HG03558 (cell line): ENCODE data around the gene STARD13.
"Not testable (repeated sequence)": the region's sequence is repeated elsewhere in the genome, so short reads cannot be mapped to it uniquely, and the experiment has no call there.

Experiments
- ATAC-seq: cut with Tn5 transposase; IDR thresholded peaks from one replicate; pipeline ENCODE4 v1.9.1; 2021; ENCODE audit warnings: moderate number of reproducible peaks; ENCODE audit not compliant: unreplicated experiment; ENCODE audit errors: extremely low read depth

STARD13 gene

DNA sequence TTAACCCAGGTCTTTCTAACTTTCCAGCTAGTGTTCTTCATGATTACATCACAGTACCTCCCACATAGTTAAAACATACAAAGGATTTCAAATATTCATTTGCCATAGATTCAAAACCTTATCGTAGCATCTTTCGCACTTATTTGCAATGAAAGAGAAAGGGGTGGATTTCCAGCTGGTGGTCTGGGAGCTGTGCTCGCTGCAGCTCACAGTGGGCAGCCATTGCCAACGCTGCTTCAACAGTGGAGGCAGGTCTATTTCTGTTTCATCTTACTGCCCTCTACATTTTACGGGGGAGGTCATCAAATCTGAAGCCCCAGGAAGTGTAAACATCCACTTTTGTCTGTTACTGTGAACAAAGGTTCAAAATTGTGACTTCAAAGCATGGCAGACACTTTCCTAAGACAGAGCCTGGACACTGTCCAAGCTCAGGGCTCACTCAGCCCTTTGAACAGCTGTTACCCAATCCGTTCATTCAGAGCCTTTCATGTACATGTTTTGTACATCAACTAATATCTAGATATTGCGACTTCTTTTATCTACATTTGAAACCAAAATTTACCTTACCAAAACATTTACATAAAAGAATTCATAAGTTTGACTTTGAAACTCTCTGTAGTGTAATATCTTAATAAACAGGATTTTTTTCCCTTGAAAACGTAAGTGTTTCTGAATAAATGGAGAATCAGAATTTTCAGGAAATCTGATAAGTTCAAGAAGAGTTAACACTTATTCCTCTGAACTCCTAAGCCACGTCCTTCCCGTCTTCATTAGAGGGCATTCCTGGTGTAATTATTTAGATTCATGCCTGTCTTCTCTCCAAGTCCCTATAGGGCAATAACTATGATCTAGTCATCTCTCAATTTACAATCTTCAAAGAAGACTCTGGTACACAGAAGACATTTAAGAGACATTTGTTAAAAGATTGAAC is 25.1 kb downstream of the STARD13 start:
- no peak for ATAC-seq

DNA sequence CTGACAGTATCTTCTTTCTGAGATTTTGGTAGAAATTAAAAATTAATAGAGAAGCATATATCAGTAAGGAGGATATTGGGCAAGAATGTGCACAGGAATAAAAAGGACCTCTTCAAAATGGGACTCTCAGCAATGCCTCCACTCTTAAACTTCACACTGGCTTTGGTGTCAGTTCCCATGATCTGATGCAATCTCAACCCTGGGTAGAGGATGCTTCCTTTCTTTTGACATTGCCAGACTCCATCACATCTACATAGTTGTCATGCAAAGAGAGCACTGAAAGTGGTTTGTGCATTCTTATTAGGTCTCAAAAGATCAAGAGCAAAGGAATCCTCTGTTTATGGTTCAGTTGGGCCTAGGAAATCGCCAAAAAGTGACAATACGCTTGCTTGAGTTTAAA is 26.3 kb downstream of the STARD13 start:
- ATAC-seq: no peak

DNA sequence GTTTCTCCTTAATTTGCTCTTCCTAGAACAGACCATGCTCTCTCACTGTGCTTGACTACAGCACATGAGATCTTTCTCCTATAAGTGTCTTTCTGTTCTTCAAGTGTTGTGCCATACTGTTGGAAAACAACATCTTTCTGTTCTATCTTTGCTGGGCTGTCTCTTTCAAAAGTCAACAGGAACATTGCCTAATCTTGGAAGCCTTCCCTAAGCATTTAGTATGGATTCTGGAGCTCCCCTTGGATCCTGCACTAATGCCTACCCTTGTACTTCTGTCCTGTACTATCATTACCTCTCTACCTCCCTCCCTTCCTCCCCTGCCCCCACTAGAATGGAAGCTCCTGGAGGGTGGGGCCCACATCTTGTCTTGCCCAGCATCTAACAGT is 26.8 kb downstream of the STARD13 start:
- ATAC-seq: no peak

DNA sequence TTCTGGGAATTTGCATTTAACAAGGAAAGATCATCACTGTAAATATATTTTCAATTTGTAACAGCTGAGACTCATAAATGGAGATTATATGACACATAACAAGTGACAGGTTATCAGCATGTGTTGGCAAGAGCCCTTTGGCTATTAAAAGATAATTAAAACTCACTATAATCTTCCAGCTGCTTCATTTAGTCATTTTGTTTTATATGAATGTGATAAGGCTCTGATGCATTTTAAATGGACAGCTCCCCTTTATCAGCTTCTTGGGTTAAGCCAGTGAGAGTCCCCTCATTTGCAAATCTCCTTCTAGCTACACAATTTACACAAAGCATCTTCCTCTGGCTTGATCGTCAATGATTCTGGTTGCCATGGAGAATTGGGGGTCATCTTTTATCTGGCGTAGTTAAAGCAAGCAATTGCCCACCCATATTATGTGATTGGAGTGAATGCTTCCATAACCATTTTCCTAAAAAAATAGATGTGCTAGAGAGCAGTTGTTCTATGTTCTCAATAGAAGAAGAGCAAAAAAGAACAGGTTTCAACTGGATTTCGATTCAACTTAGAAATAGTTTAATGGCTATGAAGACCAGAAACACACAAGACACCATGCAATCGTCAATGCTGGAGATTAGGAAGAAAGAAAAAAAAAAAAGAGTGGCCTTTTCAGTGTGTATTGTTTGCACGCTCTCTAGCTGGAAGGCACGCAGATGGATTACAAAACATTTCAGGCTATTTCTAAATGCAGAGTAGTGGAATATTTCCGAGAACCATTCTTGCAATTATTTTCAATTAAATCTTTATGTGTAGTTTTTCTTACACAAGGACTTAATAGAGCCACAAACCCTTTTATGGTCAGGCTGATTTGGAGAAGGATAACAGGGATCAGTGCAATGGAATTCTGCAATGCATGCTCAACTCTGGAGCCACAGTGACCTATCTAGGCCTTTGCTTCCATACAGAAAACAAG is 27.4 kb downstream of the STARD13 start:
- no peak for ATAC-seq

DNA sequence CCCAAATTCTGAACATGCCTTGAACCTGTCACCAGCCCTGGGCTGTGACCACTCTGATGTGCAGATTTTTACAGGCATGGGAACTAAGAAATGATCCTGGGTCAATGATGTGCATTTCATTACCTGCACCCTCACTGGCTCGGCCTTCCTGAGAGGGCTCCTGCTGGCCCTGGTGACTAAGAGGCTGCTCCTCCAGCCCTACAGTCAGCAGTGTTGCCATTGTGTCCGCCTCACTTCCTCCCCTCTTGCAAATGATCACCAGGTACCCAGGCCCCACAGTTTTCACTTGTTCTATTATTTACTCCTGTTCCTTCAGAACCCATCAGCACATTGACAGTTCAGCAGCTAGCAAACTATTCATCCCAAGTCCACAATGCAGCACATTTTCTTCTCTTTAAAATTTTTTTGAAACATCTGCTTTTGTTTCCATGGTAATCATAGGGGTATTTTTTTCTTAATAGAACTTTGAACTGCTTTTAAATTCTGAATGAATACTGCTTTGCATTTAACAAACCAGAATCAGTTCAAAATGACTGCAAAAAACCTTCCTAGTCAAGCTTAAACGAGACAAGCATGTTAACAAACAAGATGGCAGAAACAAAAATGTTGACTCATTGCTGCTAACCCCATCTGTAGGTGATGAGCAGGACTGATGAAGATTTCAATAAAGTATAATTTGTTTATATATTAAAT is 29.3 kb downstream of the STARD13 start:
- no peak for ATAC-seq

- no peak for ATAC-seq
These were observed 33.4 kb downstream of the STARD13 start for GRCh38 chr13:33252135-33252534.

DNA sequence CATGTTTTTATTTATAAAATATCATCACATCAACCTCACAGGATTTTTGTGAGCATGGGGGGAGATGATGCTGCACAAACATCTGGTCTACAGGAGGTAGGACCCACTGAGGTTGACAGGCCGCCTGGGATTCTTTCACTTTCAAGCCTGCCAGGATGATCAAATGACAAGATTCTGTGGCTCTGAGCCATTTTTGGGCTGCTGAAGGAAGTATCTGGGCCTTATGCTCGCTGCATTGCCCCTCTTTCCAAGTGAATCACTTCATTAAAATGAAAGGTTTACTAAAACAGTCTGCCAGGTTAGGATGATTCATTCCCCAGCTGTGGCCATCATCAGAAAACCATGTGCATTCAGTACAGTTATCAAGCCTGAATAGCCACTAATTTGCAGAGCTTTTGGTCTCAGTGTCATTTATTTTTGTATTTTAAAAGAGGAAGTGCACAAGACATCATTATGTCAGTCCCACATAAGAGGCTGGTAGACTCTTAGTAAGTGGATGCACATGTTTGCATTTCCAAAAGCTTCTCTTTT is 34.4 kb downstream of the STARD13 start:
- ATAC-seq: no peak

- ATAC-seq: no peak
These were observed 34.9 kb downstream of the STARD13 start for GRCh38 chr13:33250609-33251008.

DNA sequence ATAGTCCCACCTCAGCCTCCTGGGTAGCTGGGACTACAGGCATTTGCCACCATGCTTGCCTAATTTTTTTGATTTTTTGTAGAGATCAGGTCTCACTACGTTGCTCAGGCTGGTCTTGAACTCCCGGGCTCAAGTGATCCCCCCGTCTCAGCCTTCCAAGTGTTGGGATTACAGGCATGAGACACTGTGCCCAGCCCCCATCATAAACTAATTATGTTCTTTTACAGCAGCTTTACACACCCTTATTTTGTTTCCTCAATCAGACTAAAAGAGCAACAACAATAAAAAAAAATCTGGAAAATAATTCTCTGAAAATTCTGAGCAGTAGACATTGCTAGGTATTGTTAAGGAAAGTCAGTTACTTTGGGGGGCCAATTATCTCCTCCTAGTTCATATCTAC is 35.7 kb downstream of the STARD13 start:
- no peak for ATAC-seq

DNA sequence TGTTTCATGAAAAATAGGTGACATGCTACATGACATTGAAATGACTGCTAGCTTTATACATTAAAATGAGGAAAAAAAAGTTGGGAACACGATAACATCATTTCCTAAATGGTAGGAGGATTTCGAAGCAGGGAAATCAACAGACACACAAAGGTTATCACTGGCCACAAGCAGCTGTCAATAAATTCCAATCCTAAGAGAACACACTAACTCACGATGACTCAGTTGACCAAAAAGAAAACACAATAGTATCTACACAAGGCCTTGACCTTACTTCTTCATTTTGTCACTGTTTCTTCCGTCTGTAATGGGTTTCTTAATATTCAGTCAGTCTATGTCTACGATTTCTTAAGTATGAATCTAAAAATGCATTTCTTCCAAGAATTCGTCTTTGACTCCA is 36.5 kb downstream of the STARD13 start:
- no peak for ATAC-seq

GRCh38 chr13:33245505-33246158 is 39.9 kb downstream of the STARD13 start:
- no peak for ATAC-seq

DNA sequence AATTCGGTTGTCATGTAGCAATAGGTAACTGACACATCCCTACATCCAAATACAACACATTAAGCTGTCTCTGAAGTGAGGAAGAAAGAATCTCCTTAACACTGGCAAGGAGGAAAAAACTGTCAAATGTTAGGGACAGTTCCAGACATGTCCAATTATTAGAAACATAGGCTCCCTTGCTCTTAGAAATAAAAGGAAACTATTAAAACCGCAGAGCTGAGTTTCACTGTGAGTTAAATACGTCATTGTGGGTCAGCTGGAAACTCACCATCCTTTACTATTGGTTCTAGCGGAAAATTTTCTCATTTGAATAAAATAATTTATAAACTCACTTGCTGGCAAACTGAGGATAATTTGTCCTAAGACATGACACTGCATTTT is 40.7 kb downstream of the STARD13 start:
- no peak for ATAC-seq

- ATAC-seq: no peak
These were observed 41.2 kb downstream of the STARD13 start for GRCh38 chr13:33244210-33244906.

DNA sequence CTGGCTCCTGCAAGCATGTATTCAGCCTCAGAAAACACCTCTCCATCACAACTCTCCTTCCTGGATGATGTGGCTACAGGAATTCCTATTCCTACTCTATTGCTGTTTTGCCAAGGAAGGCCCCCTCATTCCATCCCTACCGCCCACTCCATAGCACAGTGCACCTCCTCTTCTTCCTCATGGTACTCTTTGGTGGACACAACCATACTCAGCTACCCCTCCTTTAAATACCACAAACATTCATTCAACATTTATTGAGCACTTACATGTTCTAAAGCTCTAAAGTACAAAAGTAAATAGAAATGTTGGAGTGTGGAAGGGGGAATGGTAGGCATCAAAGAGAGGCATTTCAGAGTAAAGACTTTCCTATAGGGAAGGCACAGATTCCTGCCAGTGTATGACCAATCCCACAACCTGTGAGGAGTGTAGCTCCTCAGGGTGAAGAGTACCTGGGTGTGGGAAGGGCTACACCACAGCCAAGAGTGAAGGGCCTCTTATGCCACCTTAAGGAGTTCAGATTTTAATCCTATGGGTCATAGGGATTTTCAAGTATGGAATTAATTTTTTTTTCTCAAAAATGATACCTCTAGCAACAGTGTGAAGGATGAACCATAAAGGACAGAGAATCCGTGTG is 42.5 kb downstream of the STARD13 start:
- ATAC-seq: no peak

DNA sequence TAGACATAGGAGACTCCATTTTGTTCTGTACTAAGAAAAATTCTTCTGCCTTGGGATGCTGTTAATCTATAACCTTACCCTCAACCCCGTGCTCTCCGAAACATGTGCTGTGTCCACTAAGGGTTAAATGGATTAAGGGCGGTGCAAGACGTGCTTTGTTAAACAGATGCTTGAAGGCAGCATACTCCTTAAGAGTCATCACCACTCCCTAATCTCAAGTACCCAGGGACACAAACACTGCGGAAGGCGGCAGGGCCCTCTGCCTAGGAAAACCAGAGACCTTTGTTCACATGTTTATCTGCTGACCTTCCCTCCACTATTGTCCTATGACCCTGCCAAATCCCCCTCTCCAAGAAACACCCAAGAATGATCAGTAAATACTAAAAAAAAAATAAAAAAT is 43.2 kb downstream of the STARD13 start:
- not testable (repeated sequence) for ATAC-seq

- no peak for ATAC-seq
These were observed 49.5 kb downstream of the STARD13 start for GRCh38 chr13:33236021-33236420.

DNA sequence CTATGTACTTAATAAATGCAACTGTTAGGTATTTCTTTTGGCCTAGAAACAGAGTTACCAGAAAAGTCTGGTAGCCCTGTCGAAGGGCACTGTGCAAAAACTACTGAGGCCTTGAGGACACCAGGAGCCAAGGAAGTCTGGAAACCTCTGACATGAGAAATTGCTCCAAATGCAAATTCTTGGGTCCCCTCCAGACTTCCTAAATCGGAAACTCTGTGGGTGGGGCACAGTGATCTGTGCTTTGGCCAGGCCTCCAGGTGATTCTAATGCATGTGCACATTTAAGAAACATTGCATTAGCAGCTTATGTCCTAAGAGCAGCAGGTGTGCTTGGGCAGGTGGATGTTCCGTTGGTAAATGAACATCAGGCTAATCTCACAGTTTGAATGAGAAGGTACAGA is 50.0 kb downstream of the STARD13 start:
- no peak for ATAC-seq

DNA sequence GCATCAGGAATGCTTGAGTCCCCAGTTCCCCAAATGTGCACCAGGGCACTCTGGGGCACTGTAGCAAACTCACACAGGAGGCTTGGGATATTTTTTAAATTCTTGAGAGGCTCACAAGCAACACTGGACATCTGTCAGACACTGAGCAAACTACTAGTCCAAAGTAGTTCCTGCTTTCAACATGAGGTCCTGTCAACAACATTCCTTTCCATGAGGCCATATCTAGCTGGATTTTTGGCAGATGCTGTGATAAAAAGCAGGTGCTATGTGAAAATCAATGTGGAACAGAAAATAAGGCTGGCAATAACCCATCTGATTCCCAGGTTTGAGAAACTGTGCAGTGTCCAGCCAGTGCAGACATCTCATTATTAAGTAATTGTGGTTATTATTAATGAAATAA is 50.5 kb downstream of the STARD13 start:
- ATAC-seq: no peak

DNA sequence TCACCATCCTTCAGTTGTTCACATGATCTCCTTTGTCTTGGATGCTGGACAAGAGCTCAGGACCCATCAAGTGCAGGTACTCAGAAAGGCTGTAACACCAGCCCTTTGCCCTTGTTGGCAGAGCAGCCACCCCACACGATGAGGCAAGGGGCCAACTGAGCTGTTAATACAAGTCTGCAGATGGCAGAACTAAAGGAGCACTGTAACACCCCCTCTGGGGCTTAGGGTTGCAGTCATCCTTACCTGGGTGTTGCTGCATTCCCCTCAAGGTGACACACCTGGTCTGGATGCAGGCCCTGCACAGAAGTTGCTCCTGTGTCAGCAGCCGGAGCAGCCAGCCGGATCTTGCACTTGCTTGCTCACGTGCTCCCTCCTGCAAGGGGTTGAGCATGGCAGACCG is 52.0 kb downstream of the STARD13 start:
- no peak for ATAC-seq
